Testis (tissue), 2 donors: ENCODE data around the gene OGFR.

ENCODE experiments used
- POLR2A ChIP-seq: fragments of 450-650 bp; IDR thresholded peaks from one replicate; pipeline ENCODE4 v1.6.1; 2017; ENCODE audit warnings: antibody characterized with exemption, mild to moderate bottlenecking, moderate library complexity
- TF ChIP-seq, protein P1 (sequence below), 3 experiments: fragments of 450-650 bp in 2 of 3; fragments of 200-600 bp in 1 of 3; sonication (generic) in 1 of 3; IDR thresholded peaks; one replicate each; pipeline ENCODE4 v1.5.1; 2016 to 2019; ENCODE audit warnings: antibody characterized with exemption in 3 of 3, mild to moderate bottlenecking in 2 of 3, moderate library complexity in 1 of 3

- TF ChIP-seq, protein P1, sequence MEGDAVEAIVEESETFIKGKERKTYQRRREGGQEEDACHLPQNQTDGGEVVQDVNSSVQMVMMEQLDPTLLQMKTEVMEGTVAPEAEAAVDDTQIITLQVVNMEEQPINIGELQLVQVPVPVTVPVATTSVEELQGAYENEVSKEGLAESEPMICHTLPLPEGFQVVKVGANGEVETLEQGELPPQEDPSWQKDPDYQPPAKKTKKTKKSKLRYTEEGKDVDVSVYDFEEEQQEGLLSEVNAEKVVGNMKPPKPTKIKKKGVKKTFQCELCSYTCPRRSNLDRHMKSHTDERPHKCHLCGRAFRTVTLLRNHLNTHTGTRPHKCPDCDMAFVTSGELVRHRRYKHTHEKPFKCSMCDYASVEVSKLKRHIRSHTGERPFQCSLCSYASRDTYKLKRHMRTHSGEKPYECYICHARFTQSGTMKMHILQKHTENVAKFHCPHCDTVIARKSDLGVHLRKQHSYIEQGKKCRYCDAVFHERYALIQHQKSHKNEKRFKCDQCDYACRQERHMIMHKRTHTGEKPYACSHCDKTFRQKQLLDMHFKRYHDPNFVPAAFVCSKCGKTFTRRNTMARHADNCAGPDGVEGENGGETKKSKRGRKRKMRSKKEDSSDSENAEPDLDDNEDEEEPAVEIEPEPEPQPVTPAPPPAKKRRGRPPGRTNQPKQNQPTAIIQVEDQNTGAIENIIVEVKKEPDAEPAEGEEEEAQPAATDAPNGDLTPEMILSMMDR (IDR thresholded peaks at IDR 0.05): no peak
- TF ChIP-seq POLR2A: no peak
Observed at GRCh38 chr20:62776692-62777527, 27.7 kb upstream of the OGFR start.
